Loucy (cell line): ENCODE results near the gene LRIT3.

Experiments
- EZH2phosphoT487 ChIP-seq: fragments of 200-600 bp; IDR thresholded peaks from 2 replicates; pipeline ENCODE4 v1.6.1; 2018; ENCODE audit warnings: antibody characterized with exemption, mild to moderate bottlenecking, moderate library complexity, borderline replicate concordance
- TF ChIP-seq, protein P1 (sequence below): fragments of 200-600 bp; sonication (generic); conservative IDR thresholded peaks from 2 replicates; pipeline ENCODE4 v1.5.1; 2014; ENCODE audit warnings: mild to moderate bottlenecking, antibody characterized with exemption, low read length

DNA sequence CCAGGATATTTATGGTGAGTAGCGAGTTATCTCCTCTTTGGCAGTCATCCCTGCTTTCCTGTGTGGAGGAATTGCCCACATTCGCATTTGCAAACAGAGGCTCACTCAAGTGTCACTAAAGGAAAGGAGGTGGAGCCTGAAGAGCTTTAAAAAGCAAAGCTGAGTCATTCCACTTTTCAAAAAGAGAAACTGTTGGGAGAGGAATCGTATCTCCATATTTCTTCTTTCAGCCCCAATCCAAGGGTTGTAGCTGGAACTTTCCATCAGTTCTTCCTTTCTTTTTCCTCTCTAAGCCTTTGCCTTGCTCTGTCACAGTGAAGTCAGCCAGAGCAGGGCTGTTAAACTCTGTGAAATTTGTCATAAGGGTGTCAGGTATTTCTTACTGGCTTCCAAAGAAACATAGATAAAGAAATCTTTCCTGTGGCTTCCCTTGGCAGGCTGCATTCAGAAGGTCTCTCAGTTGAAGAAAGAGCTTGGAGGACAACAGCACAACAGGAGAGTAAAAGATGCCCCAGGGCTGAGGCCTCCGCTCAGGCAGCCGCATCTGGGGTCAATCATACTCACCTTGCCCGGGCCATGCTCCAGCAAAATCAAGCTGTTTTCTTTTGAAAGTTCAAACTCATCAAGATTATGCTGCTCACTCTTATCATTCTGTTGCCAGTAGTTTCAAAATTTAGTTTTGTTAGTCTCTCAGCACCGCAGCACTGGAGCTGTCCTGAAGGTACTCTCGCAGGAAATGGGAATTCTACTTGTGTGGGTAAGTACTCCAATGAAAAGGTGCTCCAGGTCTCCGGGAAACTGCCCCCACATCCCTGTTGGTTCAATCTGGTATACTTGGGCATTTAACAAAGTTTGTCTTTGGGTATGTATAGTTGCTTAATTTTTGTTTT, 65.0 kb downstream of the LRIT3 start, which contains the start of gene EGF:
- TF ChIP-seq, protein P1, sequence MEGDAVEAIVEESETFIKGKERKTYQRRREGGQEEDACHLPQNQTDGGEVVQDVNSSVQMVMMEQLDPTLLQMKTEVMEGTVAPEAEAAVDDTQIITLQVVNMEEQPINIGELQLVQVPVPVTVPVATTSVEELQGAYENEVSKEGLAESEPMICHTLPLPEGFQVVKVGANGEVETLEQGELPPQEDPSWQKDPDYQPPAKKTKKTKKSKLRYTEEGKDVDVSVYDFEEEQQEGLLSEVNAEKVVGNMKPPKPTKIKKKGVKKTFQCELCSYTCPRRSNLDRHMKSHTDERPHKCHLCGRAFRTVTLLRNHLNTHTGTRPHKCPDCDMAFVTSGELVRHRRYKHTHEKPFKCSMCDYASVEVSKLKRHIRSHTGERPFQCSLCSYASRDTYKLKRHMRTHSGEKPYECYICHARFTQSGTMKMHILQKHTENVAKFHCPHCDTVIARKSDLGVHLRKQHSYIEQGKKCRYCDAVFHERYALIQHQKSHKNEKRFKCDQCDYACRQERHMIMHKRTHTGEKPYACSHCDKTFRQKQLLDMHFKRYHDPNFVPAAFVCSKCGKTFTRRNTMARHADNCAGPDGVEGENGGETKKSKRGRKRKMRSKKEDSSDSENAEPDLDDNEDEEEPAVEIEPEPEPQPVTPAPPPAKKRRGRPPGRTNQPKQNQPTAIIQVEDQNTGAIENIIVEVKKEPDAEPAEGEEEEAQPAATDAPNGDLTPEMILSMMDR: no peak
- TF ChIP-seq EZH2phosphoT487: no peak
